Endothelial cell of umbilical vein (primary cell): ENCODE measurements around the gene TGFBR2. TPM values are rescaled to one million over a fixed set of nuclear protein-coding genes. Genes with fewer than 3 reads are reported as not detected.

Experiments used
- BruUV-seq: library from RNA; stranded (reverse); fragments of 400-500 nt; replicated peaks from 2 replicates; lab custom pipeline; 2021; lab: Mats Ljungman, UMichigan
- CTCF ChIA-PET: fragments of 300-600, 350-600 bp; sonication (Branson Sonifier 250); formaldehyde crosslinking; loops from one replicate; lab custom pipeline; 2021; ENCODE audit warnings: antibody characterized with exemption, inconsistent platforms; lab: Charles Lee
- POLR2A ChIA-PET: fragments of 300-600, 350-600 bp; sonication (Branson Sonifier 250); formaldehyde crosslinking; loops from one replicate; lab custom pipeline; 2021; ENCODE audit warnings: antibody characterized with exemption, inconsistent platforms; lab: Charles Lee
- DNase-seq: peaks from one replicate; pipeline ENCODE4 v3.0.0-alpha.2; 2011; ENCODE audit warnings: low read depth, low spot score
- FAIRE-seq: peaks from 2 replicates; lab custom pipeline; 2011; peaks lifted over from hg19 to GRCh38; lab: Jason Lieb, UNC
- H2AFZ ChIP-seq: 2 replicates; pipeline ENCODE4 v1.6.0; 2012; ENCODE audit warnings: low read depth, low read length, control low read depth, inconsistent platforms
- H3K27ac ChIP-seq: 2 replicates; pipeline ENCODE4 v1.5.1; 2011; ENCODE audit warnings: low read depth, mild to moderate bottlenecking, control low read depth, low read length, moderate library complexity; ENCODE audit not compliant: insufficient read depth
- H3K27me3 ChIP-seq, 2 experiments: 2 replicates each; pipeline versions ENCODE4 v1.6.0 to v1.6.1; 2011; ENCODE audit warnings: low read length in 2 of 2, mixed read lengths in 1 of 2; ENCODE audit not compliant: control insufficient read depth in 2 of 2, insufficient read depth in 2 of 2
- H3K36me3 ChIP-seq, 2 experiments: 2 replicates in 1 of 2; 3 replicates in 1 of 2; pipeline ENCODE4 v1.5.1; 2011; ENCODE audit warnings: low read length in 2 of 2, mild to moderate bottlenecking in 1 of 2, moderate library complexity in 1 of 2; ENCODE audit not compliant: control insufficient read depth in 2 of 2, insufficient read depth in 2 of 2; ENCODE audit errors: extremely low read depth in 1 of 2
- H3K4me1 ChIP-seq: 3 replicates; pipeline ENCODE4 v1.5.1; 2011; ENCODE audit warnings: mild to moderate bottlenecking, low read length; ENCODE audit not compliant: control insufficient read depth, insufficient read depth; ENCODE audit errors: extremely low read depth
- H3K4me2 ChIP-seq: 2 replicates; pipeline ENCODE4 v1.6.1; 2011; ENCODE audit warnings: low read length, control low read depth, mixed read lengths; ENCODE audit not compliant: insufficient read depth
- H3K4me3 ChIP-seq, 3 experiments: fragments of 200-600 bp in 1 of 3; sonication (generic), shearing (Covaris generic) in 1 of 3; replicated peaks in 1 of 3; 2 replicates each; pipeline ENCODE4 v1.5.1; 2011 to 2016; ENCODE audit warnings: control low read depth in 3 of 3, low read length in 3 of 3, mild to moderate bottlenecking in 2 of 3, inconsistent platforms in 1 of 3, low read depth in 1 of 3, moderate library complexity in 1 of 3; ENCODE audit not compliant: insufficient read depth in 1 of 3
- H3K79me2 ChIP-seq: 2 replicates; pipeline ENCODE4 v1.6.0; 2012; ENCODE audit warnings: low read length, inconsistent platforms; ENCODE audit not compliant: control insufficient read depth, insufficient read depth
- H3K9ac ChIP-seq: replicated peaks from 2 replicates; pipeline ENCODE3; 2011; ENCODE audit warnings: low read length, control low read depth; ENCODE audit not compliant: insufficient read depth; ENCODE audit errors: extremely low read depth
- H3K9me1 ChIP-seq: replicated peaks from 3 replicates; pipeline ENCODE4 v1.6.0; 2011; ENCODE audit warnings: mild to moderate bottlenecking, low read length; ENCODE audit not compliant: control insufficient read depth, insufficient read depth; ENCODE audit errors: extremely low read depth
- H3K9me3 ChIP-seq: replicated peaks from 2 replicates; pipeline ENCODE4 v1.5.1; 2012; ENCODE audit warnings: low read length, inconsistent platforms; ENCODE audit not compliant: control insufficient read depth, insufficient read depth
- H4K20me1 ChIP-seq: replicated peaks from 2 replicates; pipeline ENCODE3; 2011; ENCODE audit warnings: mild to moderate bottlenecking, low read length; ENCODE audit not compliant: control insufficient read depth, insufficient read depth; ENCODE audit errors: extremely low read depth
- CTCF ChIP-seq, 2 donors: IDR thresholded peaks; 1 replicate in 1 of 2; 2 replicates in 1 of 2; pipeline ENCODE4 v1.5.1; 2011; ENCODE audit warnings: low read length in 2 of 2, mild to moderate bottlenecking in 2 of 2, moderate library complexity in 2 of 2, control low read depth in 1 of 2, inconsistent platforms in 1 of 2, low read depth in 1 of 2; ENCODE audit not compliant: insufficient read depth in 1 of 2; ENCODE audit errors: extremely low read depth in 1 of 2
- EZH2 ChIP-seq: IDR thresholded peaks from 2 replicates; pipeline ENCODE4 v1.6.1; 2012; ENCODE audit warnings: borderline replicate concordance, low read depth, mild to moderate bottlenecking, moderate library complexity, low read length, inconsistent platforms; ENCODE audit not compliant: severe bottlenecking
- FOS ChIP-seq: IDR thresholded peaks from 2 replicates; pipeline ENCODE4 v1.6.1; 2011; ENCODE audit warnings: mild to moderate bottlenecking, low read length, moderate library complexity, borderline replicate concordance; ENCODE audit not compliant: insufficient read depth
- GATA2 ChIP-seq: IDR thresholded peaks from 2 replicates; pipeline ENCODE4 v1.7.0; 2011; ENCODE audit warnings: low read depth, mild to moderate bottlenecking, moderate library complexity, mixed read lengths, low read length; ENCODE audit not compliant: insufficient read length, insufficient read depth
- JUN ChIP-seq: IDR thresholded peaks from 2 replicates; pipeline ENCODE4 v1.6.1; 2011; ENCODE audit warnings: borderline replicate concordance, low read depth; ENCODE audit not compliant: insufficient read length, insufficient read depth
- MAX ChIP-seq: IDR thresholded peaks from 2 replicates; pipeline ENCODE4 v1.6.1; 2011; ENCODE audit not compliant: insufficient read depth, insufficient read length
- MYC ChIP-seq: IDR thresholded peaks from one replicate; pipeline ENCODE4 v1.6.1; 2011; ENCODE audit warnings: mild to moderate bottlenecking, low read depth, low read length
- POLR2A ChIP-seq: IDR thresholded peaks from 2 replicates; pipeline ENCODE4 v1.6.1; 2012; ENCODE audit warnings: low read depth, mild to moderate bottlenecking, control low read depth, low read length
- POLR2AphosphoS5 ChIP-seq: IDR thresholded peaks from 2 replicates; pipeline ENCODE4 v1.6.1; 2012; ENCODE audit warnings: low read depth, mild to moderate bottlenecking, control low read depth, low read length, moderate library complexity; ENCODE audit not compliant: insufficient read depth
- dilution Hi-C: fragments of 300-500 bp; cut with MboI; formaldehyde crosslinking; loops from one replicate; pipeline ENCODE4 v1.15.0; 2019; ENCODE audit warnings: low sequenced_read_pairs; ENCODE audit not compliant: extremely low pct_ligation_motif_present
- intact Hi-C: fragments of 100-400 bp; cut with micrococcal nuclease; formaldehyde crosslinking; loops from one replicate; pipeline ENCODE4 v1.10.0; 2022
- polyA plus RNA-seq, 4 experiments: library from polyadenylated mRNA; depleted of rRNA in 3 of 4; stranded (reverse) in 3 of 4; unstranded in 1 of 4; fragments of >200 nt; gene quantifications; 2 replicates each; pipeline versions ENCODE4 v1.2.1 to v1.2.3, GENCODE V29; 2011 to 2012; ENCODE audit warnings: missing spikeins in 1 of 4
- total RNA-seq: library from RNA; stranded (reverse); gene quantifications from 2 replicates; pipeline ENCODE4 v1.2.3, GENCODE V29; 2021

The TGFBR2 gene
- total and polyA plus RNA-seq, 2 donors (not counting 3 experiments of a cell fraction or from before 2014, with no cell fraction given), result 227 to 250 TPM

- ChIA-PET CTCF (interaction anchor here (1.2 kb wide), 1 partner anchor 591 kb away, joined by 4 read pairs; no protein-coding TSS in a partner anchor), POLR2A (no interaction called here)
- no TSS peak for BruUV-seq
- Histone ChIP-seq H3K9me1 (no peaks in the 10 kb centered on the region), H3K36me3 (peaks cover 4 to 44% of the 10 kb centered on the region in 2 experiments), H3K27me3 (no peaks in the 10 kb centered on the region), H2AFZ (no peak overlapping the region), H3K9ac (no peak overlapping the region), H3K79me2 (peaks cover 100% of the 10 kb centered on the region), H3K4me2 (no peak overlapping the region), H3K9me3 (no peaks in the 10 kb centered on the region), H3K27ac (no peak overlapping the region), H3K4me3 (no peak overlapping the region), H3K4me1 (peaks cover 65% of the 10 kb centered on the region), H4K20me1 (peaks cover 10% of the 10 kb centered on the region)
- dilution Hi-C loops (no loop called here), intact Hi-C loops (no loop called here)
- TF ChIP-seq FOS (no peak), POLR2A (no peak), POLR2AphosphoS5 (no peak), JUN (no peak), MAX (no peak), EZH2 (no peak), MYC (no peak), CTCF (IDR thresholded peaks at IDR 0.05; ENCODE audit: extremely low read depth in 1 of 2, insufficient read depth in 1 of 2, low read depth in 1 of 2, low read length in 2 of 2) (no peak), GATA2 (no peak)
- no peak for DNase-seq
- no peak for FAIRE-seq
Measured at GRCh38 chr3:30633718-30634117, 27.3 kb downstream of the TGFBR2 start.
